Left cardiac atrium (tissue), 4 donors: ENCODE measurements around the gene SIM2. TPM values are rescaled to one million over a fixed set of nuclear protein-coding genes. Genes with fewer than 3 reads are reported as not detected.
A peak's percentile ranks its signal among the peaks of the same experiment; 100 is the strongest.

Experiments used
- ATAC-seq, 2 donors: fragments of 200-7000 bp; cut with Tn5 transposase; one replicate each; pipeline ENCODE4 v1.9.1; 2020; ENCODE audit warnings: mild to moderate bottlenecking in 2 of 2, moderate library complexity in 2 of 2
- DNase-seq: peaks from one replicate; pipeline ENCODE4 v3.0.0-alpha.2; 2020
- intact Hi-C, 2 donors: fragments of 100-400 bp; cut with DNase I; formaldehyde crosslinking; loops; one replicate each; pipeline versions ENCODE4 v1.14.1 to v1.15.1; 2022 to 2023
- total RNA-seq, 2 donors: library from RNA; stranded (reverse); fragmentation: NEBNext Ultra II Directional; extraction: Animal tissue kit (Norgen Biotek cat#: 25700); gene quantifications; one replicate each; pipeline ENCODE4 v1.2.1, GENCODE V29; 2021
- donor health status: DM: no; HTN: yes; CAD: no.
- donor health status: DM: no; HTN: yes; CAD: no; lungs with severe emphysema.
- donor health status: DM: yes; HTN: yes; CAD: no.
- donor health status: Dilated cardiomyopathy.

Gene SIM2
- total RNA-seq, 2 donors from 2014 or later: not detected

- ATAC-seq (peak in 1 of 2 donors; percentile 74), DNase-seq (no peak)
- intact Hi-C loops: no loop called here
Measured at GRCh38 chr21:36783612-36784374, 84.9 kb downstream of the SIM2 start.

- peak; percentile 49 for DNase-seq
- peak; percentile 88 to 96 for ATAC-seq
- intact Hi-C loops: no loop called here
Measured at GRCh38 chr21:36784947-36785346, 86.0 kb downstream of the SIM2 start.

- ATAC-seq (no peak), DNase-seq (no peak)
- intact Hi-C loops: no loop called here
Measured at GRCh38 chr21:36785615-36786014, 86.7 kb downstream of the SIM2 start.

GRCh38 chr21:36786186-36786585 lies 87.3 kb downstream of the SIM2 start:
- no peak for ATAC-seq
- no peak for DNase-seq
- intact Hi-C loops: no loop called here

GRCh38 chr21:36788120-36788638 lies 89.3 kb downstream of the SIM2 start:
- DNase-seq (no peak), ATAC-seq (no peak)
- intact Hi-C loops: no loop called here

- no peak for DNase-seq
- no peak for ATAC-seq
- intact Hi-C loops: no loop called here
Measured at GRCh38 chr21:36790616-36791015, 91.7 kb downstream of the SIM2 start.

- no peak for ATAC-seq
- intact Hi-C loops: no loop called here
- no peak for DNase-seq
Measured at GRCh38 chr21:36791180-36791579, 92.3 kb downstream of the SIM2 start.

GRCh38 chr21:36791695-36792470 lies 93.0 kb downstream of the SIM2 start:
- intact Hi-C loops: no loop called here
- DNase-seq: no peak
- peak; percentile 15 to 78 for ATAC-seq

- ATAC-seq (peak in 1 of 2 donors; percentile 38), DNase-seq (no peak)
- intact Hi-C loops: no loop called here
Measured at GRCh38 chr21:36792505-36792967, 93.6 kb downstream of the SIM2 start.

- intact Hi-C loops: no loop called here
- DNase-seq (no peak), ATAC-seq (no peak)
Measured at GRCh38 chr21:36796070-36796469, 97.2 kb downstream of the SIM2 start.

- intact Hi-C loops: no loop called here
- ATAC-seq: no peak
- DNase-seq: no peak
Measured at GRCh38 chr21:36798491-36798890, 99.6 kb downstream of the SIM2 start.

Other genes starting within 250 kb of the SIM2 start
- gene CLDN14, start 219.0 kb upstream of the SIM2 start, total RNA-seq: not detected